ENCODE results near the gene MT1X.
A peak's percentile ranks its signal among the peaks of the same experiment; 100 is the strongest.
"Not testable (repeated sequence)": the region's sequence is repeated elsewhere in the genome, so short reads cannot be mapped to it uniquely, and the experiment has no call there.

MT1X gene

DNA sequence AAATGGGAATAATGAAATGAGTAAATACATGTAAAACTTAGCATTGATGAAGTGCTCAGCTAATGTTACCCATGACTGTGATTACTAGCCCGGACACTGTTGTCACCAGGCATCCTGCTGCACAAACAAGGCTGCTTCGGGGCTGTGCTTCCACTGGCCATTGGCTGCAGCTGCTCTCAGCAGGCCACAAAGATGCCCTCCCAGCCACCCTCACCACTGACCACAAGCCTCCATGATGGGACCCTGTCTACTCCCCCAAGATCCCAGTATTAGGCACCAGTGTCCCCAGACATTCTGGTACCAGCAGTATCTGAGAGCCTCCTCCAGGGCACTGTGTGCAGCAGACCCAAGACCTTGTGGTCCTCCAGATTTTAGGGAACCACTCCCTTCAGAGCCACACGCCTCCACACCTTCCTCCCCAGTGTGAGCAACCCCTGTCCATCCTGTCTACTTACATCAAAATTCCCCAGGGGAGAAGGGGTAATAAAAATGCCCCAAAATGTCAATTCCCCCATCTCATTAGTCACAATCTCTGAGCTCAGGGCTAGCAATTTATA, 28.0 kb downstream of the MT1X start:
- DNase-seq (ENCODE audit: low read depth), result no peak

DNA sequence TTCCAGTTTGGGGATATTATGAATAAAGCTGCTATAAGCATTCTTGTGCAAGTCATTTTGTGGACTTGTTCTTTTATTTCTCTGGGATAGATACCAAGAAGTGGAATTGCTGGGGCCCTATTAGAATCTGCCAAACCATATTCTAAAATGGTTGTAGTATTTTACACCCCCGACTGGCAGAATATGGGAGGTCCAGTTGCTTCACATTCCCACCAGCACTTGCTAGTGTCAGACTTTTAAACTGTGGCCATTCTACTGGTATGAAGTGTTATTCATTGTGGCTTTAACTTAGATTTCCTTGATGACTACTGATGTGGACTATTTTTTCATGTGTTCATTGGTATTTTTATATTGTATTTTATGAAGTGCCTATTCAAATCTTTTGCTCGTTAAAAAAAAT, 29.6 kb downstream of the MT1X start:
- DNase-seq (ENCODE audit: low read depth), result no peak

GRCh38 chr16:56713794-56714193, 31.5 kb downstream of the MT1X start:
- no peak for DNase-seq (ENCODE audit: low read depth)

DNA sequence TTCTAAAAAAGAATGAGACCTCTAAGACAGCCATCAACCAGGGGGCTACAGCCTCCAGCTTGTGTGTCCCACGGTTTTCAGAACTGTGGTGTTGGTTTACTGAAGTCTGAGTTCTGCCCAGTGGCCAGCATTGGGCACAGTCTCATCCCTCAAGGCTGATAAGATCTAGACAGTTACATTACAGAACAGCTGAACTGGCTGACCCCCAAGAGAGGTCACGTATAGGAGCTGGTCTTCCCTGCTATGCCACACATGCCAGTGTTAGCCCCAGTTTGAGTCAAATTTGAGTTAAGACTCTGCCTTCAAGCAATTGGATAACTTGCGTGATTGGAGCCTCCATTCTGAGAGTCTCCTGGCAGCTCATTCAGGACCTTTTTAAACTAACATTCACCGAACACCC, 32.9 kb downstream of the MT1X start:
- no peak for DNase-seq (ENCODE audit: low read depth)

DNA sequence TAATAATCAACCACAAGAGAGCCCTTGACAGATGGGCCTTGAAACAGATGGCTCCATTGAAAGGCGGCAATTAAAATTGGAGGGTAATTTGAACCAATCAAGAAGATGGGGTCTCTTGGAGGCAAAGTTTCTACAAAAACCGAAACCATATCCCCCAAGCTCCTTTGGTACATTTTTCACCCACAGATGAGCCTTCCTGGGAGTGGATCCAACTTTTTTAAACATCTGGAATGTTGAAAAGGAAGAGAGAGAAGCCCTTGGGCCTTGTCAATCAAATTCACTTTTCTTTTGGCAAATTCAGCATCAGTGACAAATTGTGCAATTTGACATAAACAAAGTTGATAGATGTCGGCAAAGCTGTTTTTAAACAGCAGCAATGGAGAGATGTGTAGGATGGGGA, 34.5 kb downstream of the MT1X start:
- no peak for DNase-seq (ENCODE audit: low read depth)

DNA sequence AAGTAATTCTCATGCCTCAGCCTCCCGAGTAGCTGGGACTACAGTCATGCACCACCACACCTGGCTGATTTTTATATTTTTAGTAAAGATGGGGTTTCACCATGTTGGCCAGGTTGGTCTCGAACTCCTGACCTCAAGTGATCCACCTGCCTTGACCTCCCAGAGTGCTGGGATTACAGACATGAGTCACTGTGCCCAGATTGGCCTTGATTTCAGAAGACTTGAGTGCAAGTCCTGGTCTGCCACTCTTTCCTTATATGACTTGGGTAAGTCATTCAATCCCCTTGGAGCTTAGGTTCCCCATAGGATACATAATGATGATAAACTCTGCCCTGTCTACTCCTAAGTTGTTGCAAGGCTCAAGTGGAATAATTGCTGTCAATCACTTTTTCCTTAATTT, 35.3 kb downstream of the MT1X start:
- DNase-seq (ENCODE audit: low read depth), result not testable (repeated sequence)

DNA sequence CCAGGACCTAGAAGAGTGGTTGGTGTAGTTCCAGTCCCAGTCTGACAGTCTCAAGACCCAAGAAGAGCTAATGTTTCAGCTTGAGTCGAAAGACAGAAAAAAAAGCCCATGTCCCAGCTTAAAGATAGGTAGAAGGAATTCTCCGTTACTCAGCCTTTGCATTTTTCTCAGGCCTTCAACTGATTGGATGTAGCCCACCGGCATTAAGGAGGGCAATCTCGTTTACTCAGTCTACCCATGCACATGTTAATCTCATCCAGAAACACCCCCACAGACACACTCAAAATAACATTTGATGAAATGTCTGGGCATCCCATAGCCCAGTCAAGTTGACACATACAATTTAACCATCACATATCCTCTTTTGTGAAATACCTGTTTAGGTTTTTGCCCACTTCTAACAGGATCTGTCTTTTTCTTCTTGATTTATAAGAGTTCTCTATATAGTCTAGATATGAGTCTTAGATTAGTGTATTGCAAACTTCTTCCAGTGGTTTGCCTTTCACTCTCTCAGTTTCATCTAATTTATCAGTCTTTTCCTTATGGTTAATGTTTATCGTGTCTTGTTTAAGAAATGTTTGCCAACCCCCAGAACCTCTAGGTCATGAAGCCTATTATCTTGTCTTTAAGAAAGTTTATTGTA, 40.1 kb downstream of the MT1X start:
- no peak for DNase-seq (ENCODE audit: low read depth)

GRCh38 chr16:56724191-56724590, 41.9 kb downstream of the MT1X start:
- no peak for DNase-seq (ENCODE audit: low read depth)

- DNase-seq (ENCODE audit: low read depth), result no peak
These were observed 44.0 kb downstream of the MT1X start for GRCh38 chr16:56726283-56726682.

- DNase-seq (ENCODE audit: low read depth), result no peak
These were observed 44.7 kb downstream of the MT1X start for GRCh38 chr16:56726926-56727325.

DNA sequence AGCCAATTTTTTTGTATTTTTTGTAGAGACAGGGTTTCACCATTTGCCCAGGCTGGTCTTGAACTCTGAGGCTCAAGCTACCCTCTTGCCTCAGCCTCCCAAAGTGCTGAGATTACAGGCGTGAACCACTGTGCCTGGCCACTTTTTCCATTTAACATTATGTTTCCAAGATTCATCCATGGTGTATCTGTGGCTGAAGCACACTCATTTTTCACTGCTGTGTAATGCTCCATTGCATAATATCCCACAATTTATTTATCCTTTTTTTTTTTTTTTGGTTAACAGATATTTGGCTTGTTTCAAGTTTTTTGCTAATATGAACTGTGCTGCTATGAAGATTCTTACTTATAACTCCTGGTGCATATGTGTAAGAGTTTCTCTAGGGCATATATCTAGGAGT, 45.8 kb downstream of the MT1X start:
- no peak for DNase-seq (ENCODE audit: low read depth)

- DNase-seq (ENCODE audit: low read depth), result no peak
These were observed 46.9 kb downstream of the MT1X start for GRCh38 chr16:56728980-56729734.

DNA sequence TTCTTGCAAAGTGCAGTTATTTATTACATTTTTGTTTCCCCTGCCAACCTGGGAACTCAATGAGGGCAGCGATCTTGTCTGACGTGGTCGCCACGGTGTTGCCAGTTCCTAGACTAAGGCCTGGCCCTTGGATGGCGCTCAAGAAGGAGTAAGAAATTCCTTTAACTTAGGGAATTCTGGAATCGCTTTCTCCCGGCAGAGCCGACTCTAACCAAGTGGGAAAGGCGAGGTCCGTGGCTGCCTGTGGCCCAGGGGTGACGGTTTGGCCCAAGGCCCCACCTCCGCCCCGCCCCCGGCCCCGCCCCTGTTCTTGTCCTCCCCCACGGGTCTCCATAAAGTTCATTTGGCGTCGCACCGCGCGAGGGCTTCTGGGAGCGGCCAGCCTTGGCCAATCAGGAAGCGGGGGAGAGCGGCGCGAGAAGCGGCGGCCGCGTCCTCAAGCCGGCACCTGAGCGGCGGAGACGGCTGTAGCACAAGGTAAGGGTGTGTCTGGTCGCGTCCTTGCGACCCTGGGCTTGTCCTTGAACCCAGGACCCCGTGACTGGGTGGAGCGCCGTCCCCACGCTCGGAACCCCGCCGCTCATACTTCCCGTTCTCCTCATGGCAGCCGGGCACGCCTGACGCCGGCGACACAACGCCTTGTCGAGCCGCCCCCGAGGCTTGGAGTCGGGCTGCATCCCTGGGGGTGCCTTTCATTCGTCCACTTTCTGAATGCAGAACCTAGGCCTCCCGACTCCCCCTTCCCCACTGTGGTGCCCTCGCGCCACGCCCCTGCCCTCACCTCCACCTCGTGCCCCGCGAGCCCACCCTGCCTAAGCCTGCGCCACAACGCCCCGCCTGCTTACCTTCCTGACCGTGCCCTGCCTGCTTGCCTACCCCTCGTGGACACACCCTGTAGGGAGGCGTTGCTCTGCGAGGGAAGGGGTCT, 47.7 kb downstream of the MT1X start, which contains the start of gene NUP93:
Gene NUP93, plus strand, starts transcription at position 395 of the 928 bp plus-strand sequence. CDS start 18,119 bp downstream, outside the sequence.
- peak; percentile 84 for DNase-seq (ENCODE audit: low read depth)

GRCh38 chr16:56732366-56732765, 50.1 kb downstream of the MT1X start:
- DNase-seq (ENCODE audit: low read depth), result no peak

DNA sequence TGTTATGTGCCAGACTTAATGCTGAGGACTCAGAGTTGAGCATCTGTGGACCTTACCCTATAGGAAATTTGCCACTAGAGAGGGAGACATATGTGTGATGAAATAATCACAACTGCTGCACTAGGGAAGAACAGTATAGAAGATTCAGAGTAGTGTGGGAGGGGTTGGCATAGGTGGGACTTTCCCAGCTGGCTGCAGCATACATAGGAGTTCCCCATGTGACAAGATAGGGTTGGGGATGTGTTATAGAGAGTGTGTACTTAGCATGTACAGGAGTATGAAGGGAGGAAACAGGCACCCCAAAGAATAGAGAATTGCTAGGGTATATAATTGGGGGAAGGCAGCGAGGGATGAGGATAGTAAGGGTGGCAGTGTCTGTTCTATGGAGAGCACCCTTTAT, 50.6 kb downstream of the MT1X start:
- no peak for DNase-seq (ENCODE audit: low read depth)
